K562 (cell line): ENCODE results near the gene COL25A1. TPM values are rescaled to one million over a fixed set of nuclear protein-coding genes. Genes with fewer than 3 reads are reported as not detected.

Source experiments
- BCLAF1 ChIP-seq, 2 experiments: fragments of 450-650 bp in 1 of 2; IDR thresholded peaks; 2 replicates each; pipeline ENCODE4 v1.6.1; 2011 to 2017; ENCODE audit warnings: low read depth in 2 of 2, antibody characterized with exemption in 1 of 2, borderline replicate concordance in 1 of 2, low read length in 1 of 2, mild to moderate bottlenecking in 1 of 2, mixed read lengths in 1 of 2; ENCODE audit not compliant: control insufficient read depth in 1 of 2
- CC2D1A ChIP-seq: fragments of 450-650 bp; IDR thresholded peaks from 2 replicates; pipeline ENCODE4 v1.6.1; 2017; ENCODE audit warnings: mild to moderate bottlenecking
- DEAF1 ChIP-seq: fragments of 450-650 bp; formaldehyde crosslinking; IDR thresholded peaks from 2 replicates; pipeline ENCODE4 v1.4.0; 2020; ENCODE audit warnings: mild to moderate bottlenecking, moderate library complexity
- ELF2 ChIP-seq: fragments of 250-450 bp; sonication (Bioruptor Pico); IDR thresholded peaks from 2 replicates; pipeline ENCODE4 v1.5.0; 2021; ENCODE audit warnings: mild to moderate bottlenecking
- GATAD2B ChIP-seq: fragments of 450-650 bp; IDR thresholded peaks from 2 replicates; pipeline ENCODE4 v1.6.1; 2017; ENCODE audit warnings: mild to moderate bottlenecking, borderline replicate concordance
- KLF13 ChIP-seq: fragments of 450-650 bp; IDR thresholded peaks from 2 replicates; pipeline ENCODE4 v1.6.1; 2016; ENCODE audit warnings: missing genetic modification characterization, low read depth, mild to moderate bottlenecking, missing compliant biosample characterization, moderate library complexity, borderline replicate concordance
- LCOR ChIP-seq: sonication (generic); formaldehyde crosslinking; IDR thresholded peaks from 2 replicates; pipeline ENCODE4 v1.8.0; 2022; ENCODE audit warnings: mild to moderate bottlenecking, missing genetic modification reagents
- LEF1 ChIP-seq: fragments of 450-650 bp; IDR thresholded peaks from 2 replicates; pipeline ENCODE4 v1.6.1; 2016; ENCODE audit warnings: mild to moderate bottlenecking
- NUFIP1 ChIP-seq: fragments of 450-650 bp; IDR thresholded peaks from 2 replicates; pipeline ENCODE4 v1.6.1; 2018; ENCODE audit not compliant: partially characterized antibody
- POLR2AphosphoS2 ChIP-seq: IDR thresholded peaks from 2 replicates; pipeline ENCODE4 v1.6.1; 2012; ENCODE audit warnings: low read length, improper control_type of control experiment
- PRDM10 ChIP-seq: fragments of 450-650 bp; IDR thresholded peaks from 2 replicates; pipeline ENCODE4 v1.6.1; 2018; ENCODE audit not compliant: partially characterized antibody
- ZNF561 ChIP-seq: fragments of 450-650 bp; formaldehyde crosslinking; conservative IDR thresholded peaks from 2 replicates; pipeline ENCODE4 v1.4.0; 2020; ENCODE audit warnings: mild to moderate bottlenecking, moderate library complexity
- ZNF584 ChIP-seq: fragments of 200-800 bp; sonication (Bioruptor generic); IDR thresholded peaks from 2 replicates; pipeline ENCODE4 v1.6.1; 2016; ENCODE audit warnings: low read depth, mild to moderate bottlenecking, missing genetic modification characterization, missing compliant biosample characterization
- ZSCAN29 ChIP-seq: fragments of 450-650 bp; IDR thresholded peaks from 2 replicates; pipeline ENCODE4 v1.6.1; 2017
- polyA plus RNA-seq, 8 experiments: library from polyadenylated mRNA; depleted of rRNA in 4 of 8; stranded (reverse) in 5 of 8; unstranded in 3 of 8; fragments of >200 nt; fragmentation: Nextera tagmentation in 2 of 8; fragmentation: Illumina TruSeq in 1 of 8; extraction: Ambion mirVana in 2 of 8; extraction: Trizol in 1 of 8; gene quantifications; 2 replicates each; pipeline versions ENCODE4 v1.2.1 to v1.2.3, GENCODE V29; 2011 to 2014; ENCODE audit warnings: inconsistent platforms in 1 of 8, missing spikeins in 1 of 8
- total RNA-seq, 7 experiments: library from RNA; depleted of rRNA in 6 of 7; stranded (reverse); fragments of >200 nt in 6 of 7; fragmentation: Illumina TruSeq in 2 of 7; extraction: Trizol in 2 of 7; gene quantifications; 2 replicates each; pipeline versions ENCODE4 v1.2.1 to v1.2.3, GENCODE V29; 2011 to 2021; ENCODE audit warnings: low replicate concordance in 1 of 7
- TF ChIP-seq, protein P1 (sequence below): fragments of 450-650 bp; IDR thresholded peaks from one replicate; pipeline ENCODE4 v1.6.1; 2018; ENCODE audit warnings: mild to moderate bottlenecking, moderate library complexity; ENCODE audit not compliant: partially characterized antibody

Gene COL25A1
- total and polyA plus RNA-seq, 9 of the 15 experiments (the other 6 are each of a cell fraction or from before 2014, with no cell fraction given): 0.03 to 0.62 (median 0.27) TPM

- TF ChIP-seq ZNF561 (CRISPR knock-in tag) (no peak), ZSCAN29 (no peak), ELF2 (CRISPR knock-in tag) (no peak), GATAD2B (no peak), POLR2AphosphoS2 (no peak), DEAF1 (CRISPR knock-in tag) (peak; percentile 72), LCOR (no peak), CC2D1A (0 out of 2 replicates have a peak, but pooled peaks have one; percentile 34), BCLAF1 (IDR thresholded peaks at IDR 0.05; ENCODE audit: borderline replicate concordance in 1 of 2, control insufficient read depth in 1 of 2, low read depth in 2 of 2, low read length in 1 of 2) (no peak), ZNF584 (CRISPR knock-in tag) (no peak), LEF1 (no peak), KLF13 (tag) (no peak), PRDM10 (no peak), NUFIP1 (no peak)
- TF ChIP-seq, protein P1, sequence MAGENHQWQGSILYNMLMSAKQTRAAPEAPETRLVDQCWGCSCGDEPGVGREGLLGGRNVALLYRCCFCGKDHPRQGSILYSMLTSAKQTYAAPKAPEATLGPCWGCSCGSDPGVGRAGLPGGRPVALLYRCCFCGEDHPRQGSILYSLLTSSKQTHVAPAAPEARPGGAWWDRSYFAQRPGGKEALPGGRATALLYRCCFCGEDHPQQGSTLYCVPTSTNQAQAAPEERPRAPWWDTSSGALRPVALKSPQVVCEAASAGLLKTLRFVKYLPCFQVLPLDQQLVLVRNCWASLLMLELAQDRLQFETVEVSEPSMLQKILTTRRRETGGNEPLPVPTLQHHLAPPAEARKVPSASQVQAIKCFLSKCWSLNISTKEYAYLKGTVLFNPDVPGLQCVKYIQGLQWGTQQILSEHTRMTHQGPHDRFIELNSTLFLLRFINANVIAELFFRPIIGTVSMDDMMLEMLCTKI: no peak
These were observed 467.5 kb downstream of the COL25A1 start (continued) for GRCh38 chr4:108834835-108835384.
